CD14-positive monocyte (primary cell): ENCODE results near the gene SPATS2L. TPM values are rescaled to one million over a fixed set of nuclear protein-coding genes. Genes with fewer than 3 reads are reported as not detected.

Experiments used
- DNase-seq, 3 donors: peaks; one replicate each; pipeline ENCODE4 v3.0.0-alpha.2; 2011 to 2022
- H2AFZ ChIP-seq: 2 replicates; pipeline ENCODE4 v1.6.0; 2012; ENCODE audit warnings: mild to moderate bottlenecking, low read depth, low read length, inconsistent platforms; ENCODE audit not compliant: insufficient read depth, poor library complexity, severe bottlenecking
- H3K27ac ChIP-seq, 2 donors: 1 replicate in 1 of 2; 2 replicates in 1 of 2; pipeline ENCODE4 v1.5.1; 2012 to 2013; ENCODE audit warnings: low read length in 2 of 2, control low read depth in 1 of 2, inconsistent platforms in 1 of 2, low read depth in 1 of 2, mild to moderate bottlenecking in 1 of 2
- H3K27me3 ChIP-seq, 2 donors: one replicate each; pipeline versions ENCODE4 v1.6.0 to v1.6.1; 2011 to 2013; ENCODE audit warnings: low read length in 2 of 2; ENCODE audit not compliant: control insufficient read depth in 2 of 2, insufficient read depth in 2 of 2
- H3K36me3 ChIP-seq, 2 donors: replicated peaks in 1 of 2; 1 replicate in 1 of 2; 2 replicates in 1 of 2; pipeline versions ENCODE4 v1.5.1 to v1.6.1; 2012 to 2013; ENCODE audit warnings: low read length in 2 of 2, control low read depth in 1 of 2, inconsistent platforms in 1 of 2, mild to moderate bottlenecking in 1 of 2; ENCODE audit not compliant: insufficient read depth in 2 of 2, control insufficient read depth in 1 of 2
- H3K4me1 ChIP-seq, 2 donors: 1 replicate in 1 of 2; 2 replicates in 1 of 2; pipeline versions ENCODE4 v1.5.1 to v1.6.1; 2012 to 2013; ENCODE audit warnings: low read length in 2 of 2, control low read depth in 1 of 2, inconsistent platforms in 1 of 2, mild to moderate bottlenecking in 1 of 2, moderate library complexity in 1 of 2; ENCODE audit not compliant: insufficient read depth in 2 of 2, control insufficient read depth in 1 of 2
- H3K4me2 ChIP-seq: replicated peaks from 2 replicates; pipeline ENCODE3; 2012; ENCODE audit warnings: low read length, moderate library complexity, mild to moderate bottlenecking; ENCODE audit not compliant: poor library complexity, severe bottlenecking; ENCODE audit errors: extremely low read depth
- H3K4me3 ChIP-seq, 3 experiments: fragments of 200-600 bp in 1 of 3; sonication (generic) in 1 of 3; replicated peaks in 1 of 3; 1 replicate in 2 of 3; 2 replicates in 1 of 3; pipeline ENCODE4 v1.5.1; 2011 to 2013; ENCODE audit warnings: low read length in 3 of 3, mild to moderate bottlenecking in 3 of 3, control low read depth in 2 of 3, low read depth in 2 of 3, inconsistent platforms in 1 of 3, moderate library complexity in 1 of 3
- H3K79me2 ChIP-seq: 2 replicates; pipeline ENCODE4 v1.6.0; 2012; ENCODE audit warnings: mild to moderate bottlenecking, control low read depth, inconsistent platforms, low read length, moderate library complexity; ENCODE audit not compliant: insufficient read depth
- H3K9ac ChIP-seq: 2 replicates; pipeline ENCODE4 v1.6.0; 2017; ENCODE audit warnings: low read length, mild to moderate bottlenecking; ENCODE audit not compliant: insufficient read depth, poor library complexity, severe bottlenecking
- H3K9me3 ChIP-seq, 2 donors: replicated peaks in 1 of 2; 1 replicate in 1 of 2; 2 replicates in 1 of 2; pipeline versions ENCODE4 v1.5.1 to v1.6.1; 2012 to 2013; ENCODE audit warnings: low read length in 2 of 2, control low read depth in 1 of 2; ENCODE audit not compliant: control insufficient read depth in 1 of 2, insufficient read depth in 1 of 2
- H4K20me1 ChIP-seq: 2 replicates; pipeline ENCODE4 v1.6.0; 2012; ENCODE audit warnings: mild to moderate bottlenecking, low read length, control low read depth, moderate library complexity; ENCODE audit not compliant: insufficient read depth
- H3K27ac Mint-ChIP-seq, 7 donors: one replicate each; pipeline ENCODE4 v1.8.0; 2020; ENCODE audit warnings: mild to moderate bottlenecking in 7 of 7, mixed read lengths in 7 of 7, moderate library complexity in 6 of 7, inconsistent platforms in 2 of 7
- H3K27me3 Mint-ChIP-seq, 3 donors: one replicate each; pipeline ENCODE4 v1.8.0; 2021 to 2022; ENCODE audit warnings: low read depth in 3 of 3, mild to moderate bottlenecking in 3 of 3, mixed read lengths in 3 of 3, moderate library complexity in 3 of 3, inconsistent platforms in 1 of 3
- H3K36me3 Mint-ChIP-seq, 2 donors: one replicate each; pipeline ENCODE4 v1.8.0; 2020; ENCODE audit warnings: mixed read lengths in 2 of 2, inconsistent platforms in 1 of 2, mild to moderate bottlenecking in 1 of 2
- H3K4me1 Mint-ChIP-seq: one replicate; pipeline ENCODE4 v1.8.0; 2020; ENCODE audit warnings: mild to moderate bottlenecking, mixed read lengths
- H3K4me3 Mint-ChIP-seq, 2 donors: one replicate each; pipeline ENCODE4 v1.8.0; 2020; ENCODE audit warnings: mild to moderate bottlenecking in 2 of 2, mixed read lengths in 2 of 2, moderate library complexity in 1 of 2
- H3K9me3 Mint-ChIP-seq, 7 donors: one replicate each; pipeline ENCODE4 v1.8.0; 2020 to 2022; ENCODE audit warnings: mixed read lengths in 7 of 7, mild to moderate bottlenecking in 6 of 7, moderate library complexity in 6 of 7, inconsistent platforms in 2 of 7
- WGBS: methylation state at CpG from one replicate; pipeline ENCODE4 v1.1.5; 2013; ENCODE audit warnings: missing lambda C conversion rate; ENCODE audit not compliant: insufficient coverage; 5-methylcytosine and 5-hydroxymethylcytosine counted together
- intact Hi-C, 2 donors: fragments of 100-400 bp; cut with micrococcal nuclease; formaldehyde crosslinking; loops; one replicate each; pipeline versions ENCODE4 v1.15.0 to v1.15.1; 2023
- polyA plus RNA-seq, 3 donors: library from polyadenylated mRNA; depleted of rRNA in 1 of 3; unstranded in 2 of 3; stranded (reverse) in 1 of 3; fragments of 300-500 nt in 2 of 3; fragments of >200 nt in 1 of 3; fragmentation: Illumina TruSeq in 2 of 3; gene quantifications; 1 replicate in 2 of 3; 2 replicates in 1 of 3; pipeline ENCODE4 v1.2.3, GENCODE V29; 2012 to 2021
- TF ChIP-seq, protein P1 (sequence below): fragments of 200-600 bp; IDR thresholded peaks from one replicate; pipeline ENCODE4 v1.8.0; 2022; ENCODE audit warnings: antibody characterized with exemption, mild to moderate bottlenecking

Gene SPATS2L
- polyA plus RNA-seq, 3 donors: 2.7 to 5.2 (median 3.2) TPM

DNA sequence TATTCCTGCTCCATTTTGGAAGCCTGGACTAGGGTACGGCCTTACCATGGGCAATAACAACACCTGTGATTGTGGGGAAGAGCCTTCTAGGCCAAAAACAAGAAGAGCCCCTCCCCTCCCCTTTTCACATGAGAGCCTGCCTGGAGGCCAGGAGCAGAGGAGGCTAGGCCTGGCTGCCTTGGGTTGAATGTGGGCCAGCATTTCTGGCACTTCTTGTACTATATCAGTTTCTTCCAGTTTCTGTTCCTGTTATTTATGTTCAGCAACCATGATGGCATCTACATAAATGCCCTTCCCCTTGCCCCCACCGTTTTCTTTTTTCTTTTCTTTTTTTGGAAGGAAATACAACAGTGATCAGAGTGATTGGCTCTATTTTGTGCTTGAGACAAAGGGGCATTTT is 145.0 kb downstream of the SPATS2L start:
- Histone ChIP-seq H4K20me1 (no peaks in the 10 kb centered on the region), H2AFZ (no peak overlapping the region), H3K79me2 (no peaks in the 10 kb centered on the region), H3K27me3 (no peaks in the 10 kb centered on the region), H3K9ac (no peak overlapping the region), H3K4me2 (no peak overlapping the region), H3K9me3 (no peaks in the 10 kb centered on the region), H3K4me1 (peaks cover 29 to 43% of the 10 kb centered on the region in 2 donors), H3K27ac (peak overlapping the region in 1 of 2 donors; percentile 29), H3K4me3 (no peak overlapping the region), H3K36me3 (no peaks in the 10 kb centered on the region)
- DNase-seq: no peak
- H3K27me3 Mint-ChIP-seq: no peaks in the 10 kb centered on the region
- H3K9me3 Mint-ChIP-seq: peaks cover 0 to 3% (median 0%) of the 10 kb centered on the region in 7 donors
- peak overlapping the region in 2 of 7 donors; percentile 27 for H3K27ac Mint-ChIP-seq
- intact Hi-C loops: no loop called here
- no peak overlapping the region for H3K4me3 Mint-ChIP-seq
- peaks cover 41% of the 10 kb centered on the region for H3K4me1 Mint-ChIP-seq
- TF ChIP-seq, protein P1, sequence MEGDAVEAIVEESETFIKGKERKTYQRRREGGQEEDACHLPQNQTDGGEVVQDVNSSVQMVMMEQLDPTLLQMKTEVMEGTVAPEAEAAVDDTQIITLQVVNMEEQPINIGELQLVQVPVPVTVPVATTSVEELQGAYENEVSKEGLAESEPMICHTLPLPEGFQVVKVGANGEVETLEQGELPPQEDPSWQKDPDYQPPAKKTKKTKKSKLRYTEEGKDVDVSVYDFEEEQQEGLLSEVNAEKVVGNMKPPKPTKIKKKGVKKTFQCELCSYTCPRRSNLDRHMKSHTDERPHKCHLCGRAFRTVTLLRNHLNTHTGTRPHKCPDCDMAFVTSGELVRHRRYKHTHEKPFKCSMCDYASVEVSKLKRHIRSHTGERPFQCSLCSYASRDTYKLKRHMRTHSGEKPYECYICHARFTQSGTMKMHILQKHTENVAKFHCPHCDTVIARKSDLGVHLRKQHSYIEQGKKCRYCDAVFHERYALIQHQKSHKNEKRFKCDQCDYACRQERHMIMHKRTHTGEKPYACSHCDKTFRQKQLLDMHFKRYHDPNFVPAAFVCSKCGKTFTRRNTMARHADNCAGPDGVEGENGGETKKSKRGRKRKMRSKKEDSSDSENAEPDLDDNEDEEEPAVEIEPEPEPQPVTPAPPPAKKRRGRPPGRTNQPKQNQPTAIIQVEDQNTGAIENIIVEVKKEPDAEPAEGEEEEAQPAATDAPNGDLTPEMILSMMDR: no peak
- peaks cover 0 to 2% of the 10 kb centered on the region in 2 donors for H3K36me3 Mint-ChIP-seq
- WGBS: no CpG with 5 or more reads among the region's 2 CpGs

DNA sequence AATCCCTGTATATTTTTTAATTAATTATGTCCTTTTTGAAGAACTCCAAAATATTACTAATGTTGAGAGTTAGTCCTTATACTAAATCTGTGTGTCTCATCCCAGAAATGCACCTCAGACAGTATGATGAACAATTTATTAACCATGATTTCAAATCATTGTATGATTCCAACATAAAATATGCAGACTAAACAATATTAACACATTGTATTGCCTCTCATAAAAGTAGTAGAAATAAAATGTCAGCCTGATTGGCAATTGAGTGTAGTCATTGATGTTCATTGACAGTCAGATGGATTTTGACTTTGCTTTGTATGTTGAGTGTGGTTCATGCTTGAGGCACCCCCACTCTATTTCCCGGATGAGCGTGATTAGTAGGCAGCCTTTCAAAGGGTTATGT is 145.9 kb downstream of the SPATS2L start:
- no peaks in the 10 kb centered on the region for H3K27me3 Mint-ChIP-seq
- no peaks in the 10 kb centered on the region for H3K36me3 ChIP-seq
- no peaks in the 10 kb centered on the region for H3K36me3 Mint-ChIP-seq
- no peak overlapping the region for H3K4me3 ChIP-seq
- intact Hi-C loops: no loop called here
- DNase-seq: no peak
- no CpG with 5 or more reads among the region's 2 CpGs for WGBS
- no peak overlapping the region for H3K27ac Mint-ChIP-seq
- H4K20me1 ChIP-seq: no peaks in the 10 kb centered on the region
- H3K4me3 Mint-ChIP-seq: no peak overlapping the region
- TF ChIP-seq, protein P1: no peak
- no peak overlapping the region for H3K27ac ChIP-seq
- peaks cover 0 to 3% (median 0%) of the 10 kb centered on the region in 7 donors for H3K9me3 Mint-ChIP-seq
- H3K27me3 ChIP-seq: no peaks in the 10 kb centered on the region
- peaks cover 50% of the 10 kb centered on the region for H3K4me1 Mint-ChIP-seq
- no peak overlapping the region for H3K9ac ChIP-seq
- H3K4me2 ChIP-seq: no peak overlapping the region
- no peaks in the 10 kb centered on the region for H3K79me2 ChIP-seq
- H2AFZ ChIP-seq: no peak overlapping the region
- H3K4me1 ChIP-seq: peaks cover 34 to 50% of the 10 kb centered on the region in 2 donors
- H3K9me3 ChIP-seq: no peaks in the 10 kb centered on the region
